ENCODE results near the gene IL17RC.
"Not testable (repeated sequence)": the region's sequence is repeated elsewhere in the genome, so short reads cannot be mapped to it uniquely, and the experiment has no call there.

Gene IL17RC

DNA sequence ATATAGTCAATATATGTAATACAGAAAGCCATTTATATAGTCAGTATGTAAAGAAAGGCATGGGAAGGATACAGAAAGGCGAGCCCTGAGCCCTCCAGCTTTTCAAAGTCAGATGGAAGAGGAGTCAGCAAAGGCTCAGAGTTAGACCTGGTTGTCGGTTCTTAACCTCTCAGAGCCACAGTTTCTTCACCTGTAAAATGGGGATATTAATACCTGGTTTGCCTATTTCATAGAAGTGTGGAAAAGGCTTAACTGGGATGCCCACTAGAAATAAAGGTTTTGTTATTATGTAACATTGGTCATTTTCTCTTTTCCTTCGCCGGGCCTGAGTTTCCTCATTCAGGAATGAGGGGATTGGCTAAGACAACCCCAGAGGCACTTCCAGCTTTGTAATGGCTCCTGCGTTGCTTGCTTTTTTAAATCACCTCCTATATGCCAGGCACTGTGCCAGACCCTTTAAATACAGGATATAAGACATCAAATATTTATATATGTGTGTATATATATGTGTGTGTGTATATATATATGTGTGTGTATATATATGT, 19.1 kb downstream of the IL17RC start:
- H3K4me1 Mint-ChIP-seq = peaks cover 12% of the 10 kb centered on the region
- no peak overlapping the region for H3K27ac Mint-ChIP-seq
- peaks cover 10% of the 10 kb centered on the region for H3K36me3 Mint-ChIP-seq (ENCODE audit: low read depth)
- H3K4me3 Mint-ChIP-seq = peak overlapping the region in 1 of 3 experiments; percentile 35
- no peaks in the 10 kb centered on the region for H3K9me3 Mint-ChIP-seq
- H3K27me3 Mint-ChIP-seq (ENCODE audit: low read depth) = peaks cover 3% of the 10 kb centered on the region
- TF ChIP-seq, protein P1, sequence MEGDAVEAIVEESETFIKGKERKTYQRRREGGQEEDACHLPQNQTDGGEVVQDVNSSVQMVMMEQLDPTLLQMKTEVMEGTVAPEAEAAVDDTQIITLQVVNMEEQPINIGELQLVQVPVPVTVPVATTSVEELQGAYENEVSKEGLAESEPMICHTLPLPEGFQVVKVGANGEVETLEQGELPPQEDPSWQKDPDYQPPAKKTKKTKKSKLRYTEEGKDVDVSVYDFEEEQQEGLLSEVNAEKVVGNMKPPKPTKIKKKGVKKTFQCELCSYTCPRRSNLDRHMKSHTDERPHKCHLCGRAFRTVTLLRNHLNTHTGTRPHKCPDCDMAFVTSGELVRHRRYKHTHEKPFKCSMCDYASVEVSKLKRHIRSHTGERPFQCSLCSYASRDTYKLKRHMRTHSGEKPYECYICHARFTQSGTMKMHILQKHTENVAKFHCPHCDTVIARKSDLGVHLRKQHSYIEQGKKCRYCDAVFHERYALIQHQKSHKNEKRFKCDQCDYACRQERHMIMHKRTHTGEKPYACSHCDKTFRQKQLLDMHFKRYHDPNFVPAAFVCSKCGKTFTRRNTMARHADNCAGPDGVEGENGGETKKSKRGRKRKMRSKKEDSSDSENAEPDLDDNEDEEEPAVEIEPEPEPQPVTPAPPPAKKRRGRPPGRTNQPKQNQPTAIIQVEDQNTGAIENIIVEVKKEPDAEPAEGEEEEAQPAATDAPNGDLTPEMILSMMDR (IDR thresholded peaks at IDR 0.05; ENCODE audit: unreplicated experiment in 3 of 3) = no peak

DNA sequence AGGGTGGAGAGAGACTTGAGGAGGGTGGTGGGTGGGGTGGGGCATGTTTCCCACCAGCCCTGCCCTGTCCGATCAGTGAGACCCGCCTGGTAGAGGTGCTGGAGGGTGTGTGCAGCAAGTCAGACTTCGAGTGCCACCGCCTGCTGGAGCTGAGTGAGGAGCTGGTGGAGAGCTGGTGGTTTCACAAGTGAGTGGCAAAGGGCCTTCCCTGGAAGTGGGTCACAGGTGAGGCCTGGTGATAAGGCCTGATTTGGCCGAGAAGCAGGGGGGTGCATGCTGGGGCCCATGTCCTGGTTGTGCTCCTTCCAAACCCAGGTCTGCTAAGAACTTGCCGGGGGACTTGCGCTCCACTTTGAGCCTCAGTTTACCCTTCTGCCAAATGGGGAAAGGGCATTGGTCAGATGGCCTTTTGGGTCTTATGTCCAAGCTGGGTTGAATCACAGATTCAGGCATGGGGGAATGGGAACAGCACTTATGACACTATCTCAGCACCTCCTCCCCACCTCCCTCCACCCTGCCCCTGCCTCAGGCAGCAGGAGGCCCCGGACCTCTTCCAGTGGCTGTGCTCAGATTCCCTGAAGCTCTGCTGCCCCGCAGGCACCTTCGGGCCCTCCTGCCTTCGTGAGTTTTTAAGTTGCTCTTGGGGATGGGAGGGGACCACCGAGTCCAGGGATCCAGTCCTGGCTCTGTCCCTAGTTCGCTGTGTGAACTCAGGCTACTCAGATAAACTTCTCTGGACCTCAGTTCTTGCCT, 20.8 kb downstream of the IL17RC start:
- peaks cover 12% of the 10 kb centered on the region for H3K4me1 Mint-ChIP-seq
- TF ChIP-seq, protein P1 (IDR thresholded peaks at IDR 0.05; ENCODE audit: unreplicated experiment in 3 of 3) = no peak
- H3K4me3 Mint-ChIP-seq = no peak overlapping the region
- H3K27ac Mint-ChIP-seq = no peak overlapping the region
- no peaks in the 10 kb centered on the region for H3K27me3 Mint-ChIP-seq (ENCODE audit: low read depth)
- peaks cover 11% of the 10 kb centered on the region for H3K36me3 Mint-ChIP-seq (ENCODE audit: low read depth)
- no peaks in the 10 kb centered on the region for H3K9me3 Mint-ChIP-seq

DNA sequence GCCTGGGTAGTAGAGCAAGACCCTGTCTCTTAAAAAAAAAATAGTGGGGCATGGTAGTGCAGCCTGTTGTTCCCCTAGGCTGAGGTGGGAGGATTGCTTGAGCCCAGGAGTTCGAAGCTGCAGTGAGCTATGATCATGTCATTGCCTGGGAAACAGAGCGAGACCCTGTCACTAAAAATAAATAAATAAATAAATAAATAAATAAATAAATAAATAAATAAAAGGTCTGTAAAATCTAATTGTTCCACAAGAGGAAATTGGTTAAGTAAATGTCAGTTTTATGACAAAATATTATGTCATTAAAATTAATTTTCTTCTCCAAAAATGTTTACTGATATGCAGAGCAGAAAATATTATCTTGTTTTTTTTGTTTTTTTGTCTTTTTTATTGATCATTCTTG, 22.1 kb downstream of the IL17RC start:
- Mint-ChIP-seq H3K36me3 (ENCODE audit: low read depth) (peaks cover 16% of the 10 kb centered on the region), H3K4me1 (peaks cover 12% of the 10 kb centered on the region), H3K27me3 (ENCODE audit: low read depth) (no peaks in the 10 kb centered on the region), H3K27ac (no peak overlapping the region), H3K4me3 (no peak overlapping the region), H3K9me3 (no peaks in the 10 kb centered on the region)
- TF ChIP-seq, protein P1 (IDR thresholded peaks at IDR 0.05; ENCODE audit: unreplicated experiment in 3 of 3) = no peak

DNA sequence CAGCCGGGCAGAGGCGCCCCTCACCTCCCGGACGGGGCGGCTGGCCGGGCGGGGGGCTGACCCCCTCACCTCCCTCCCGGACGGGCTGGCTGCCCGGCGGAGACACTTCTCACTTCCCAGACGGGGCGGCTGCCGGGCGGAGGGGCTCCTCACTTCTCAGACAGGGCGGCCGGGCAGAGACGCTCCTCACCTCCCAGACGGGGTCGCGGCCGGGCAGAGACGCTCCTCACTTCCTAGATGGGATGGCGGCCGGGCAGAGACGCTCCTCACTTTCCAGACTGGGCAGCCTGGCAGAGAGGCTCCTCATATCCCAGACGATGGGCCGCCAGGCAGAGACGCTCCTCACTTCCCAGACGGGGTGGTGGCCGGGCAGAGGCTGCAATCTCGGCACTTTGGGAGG, 23.0 kb downstream of the IL17RC start:
- not testable (repeated sequence) for H3K4me3 Mint-ChIP-seq; H3K27ac Mint-ChIP-seq; H3K4me1 Mint-ChIP-seq; H3K9me3 Mint-ChIP-seq; H3K27me3 Mint-ChIP-seq (ENCODE audit: low read depth)
- H3K36me3 Mint-ChIP-seq (ENCODE audit: low read depth) = peaks cover 16% of the 10 kb centered on the region

DNA sequence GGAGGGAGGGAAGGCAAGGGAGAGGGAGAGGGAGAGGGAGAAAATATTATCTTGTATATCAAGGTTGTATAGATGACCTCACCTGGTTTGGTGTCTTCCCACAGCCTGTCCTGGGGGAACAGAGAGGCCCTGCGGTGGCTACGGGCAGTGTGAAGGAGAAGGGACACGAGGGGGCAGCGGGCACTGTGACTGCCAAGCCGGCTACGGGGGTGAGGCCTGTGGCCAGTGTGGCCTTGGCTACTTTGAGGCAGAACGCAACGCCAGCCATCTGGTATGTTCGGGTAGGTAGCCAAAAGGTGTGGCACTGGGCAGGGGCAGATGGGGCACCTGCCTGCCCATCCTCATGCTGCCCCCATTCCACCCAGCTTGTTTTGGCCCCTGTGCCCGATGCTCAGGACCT, 23.8 kb downstream of the IL17RC start:
- peaks cover 12% of the 10 kb centered on the region for H3K36me3 Mint-ChIP-seq (ENCODE audit: low read depth)
- no peaks in the 10 kb centered on the region for H3K9me3 Mint-ChIP-seq
- no peaks in the 10 kb centered on the region for H3K27me3 Mint-ChIP-seq (ENCODE audit: low read depth)
- H3K4me1 Mint-ChIP-seq = peaks cover under 1% of the 10 kb centered on the region
- no peak overlapping the region for H3K4me3 Mint-ChIP-seq
- H3K27ac Mint-ChIP-seq = no peak overlapping the region
- TF ChIP-seq, protein P1 (IDR thresholded peaks at IDR 0.05; ENCODE audit: unreplicated experiment in 3 of 3) = no peak

DNA sequence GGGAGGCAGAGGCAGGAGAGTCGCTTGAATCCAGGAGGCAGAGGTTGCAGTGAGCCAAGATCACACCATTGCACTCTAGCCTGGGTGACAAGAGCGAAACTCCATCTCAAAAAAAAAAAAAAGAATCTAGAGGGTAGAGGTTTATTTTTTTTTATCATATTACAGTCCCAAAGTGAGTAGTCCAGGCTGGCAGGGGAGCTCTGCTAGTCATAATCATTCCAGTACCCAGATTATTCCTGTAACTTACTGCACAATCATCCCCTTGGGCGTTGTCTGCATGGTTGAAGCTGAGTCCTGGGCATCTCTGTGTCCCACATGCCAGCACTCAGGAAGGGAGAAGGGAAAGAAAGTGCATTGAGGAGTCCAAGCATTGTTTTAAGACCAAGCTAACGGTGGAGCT, 25.3 kb downstream of the IL17RC start:
- H3K27me3 Mint-ChIP-seq (ENCODE audit: low read depth) = no peaks in the 10 kb centered on the region
- H3K36me3 Mint-ChIP-seq (ENCODE audit: low read depth) = peaks cover 9% of the 10 kb centered on the region
- H3K27ac Mint-ChIP-seq = no peak overlapping the region
- no peaks in the 10 kb centered on the region for H3K4me1 Mint-ChIP-seq
- no peaks in the 10 kb centered on the region for H3K9me3 Mint-ChIP-seq
- TF ChIP-seq, protein P1 (IDR thresholded peaks at IDR 0.05; ENCODE audit: unreplicated experiment in 3 of 3) = no peak
- H3K4me3 Mint-ChIP-seq = no peak overlapping the region

Data from nephron (organoid).